Measurements from ENCODE around the gene MSX2.

The MSX2 gene

GRCh38 chr5:174688441-174689354 is 35.7 kb upstream of the MSX2 start:
- no peak overlapping the region for H3K4me3 ChIP-seq (ENCODE audit: low read length)
- H3K4me1 ChIP-seq (ENCODE audit: control insufficient read depth, low read length), result no peaks in the 10 kb centered on the region
- no peaks in the 10 kb centered on the region for H3K36me3 ChIP-seq (ENCODE audit: control insufficient read depth, low read length)
- no peaks in the 10 kb centered on the region for H3K9me2 ChIP-seq (replicated peaks; ENCODE audit: control insufficient read depth, low read length)
- no peaks in the 10 kb centered on the region for H3K9me3 ChIP-seq (ENCODE audit: control insufficient read depth, insufficient read depth, low read length)
- no peaks in the 10 kb centered on the region for H3K79me2 ChIP-seq (ENCODE audit: control insufficient read depth, low read length)
- TF ChIP-seq CTCF (IDR thresholded peaks at IDR 0.05; ENCODE audit: low read depth, low read length, poor library complexity, severe bottlenecking), result no peak
- no peak for TF ChIP-seq EZH2phosphoT487 (IDR thresholded peaks at IDR 0.05; ENCODE audit: borderline replicate concordance, low read length)
- no peak overlapping the region for H3K27ac ChIP-seq (ENCODE audit: low read depth, low read length)
- H4K20me1 ChIP-seq (ENCODE audit: control insufficient read depth, insufficient read depth, low read depth, low read length), result no peaks in the 10 kb centered on the region
- peaks cover 13% of the 10 kb centered on the region for H3K27me3 ChIP-seq (ENCODE audit: control insufficient read depth, low read length)
- no peak overlapping the region for H3K4me2 ChIP-seq (ENCODE audit: low read length)
- no peaks in the 10 kb centered on the region for H3F3A ChIP-seq (ENCODE audit: control insufficient read depth, insufficient read depth)

DNA sequence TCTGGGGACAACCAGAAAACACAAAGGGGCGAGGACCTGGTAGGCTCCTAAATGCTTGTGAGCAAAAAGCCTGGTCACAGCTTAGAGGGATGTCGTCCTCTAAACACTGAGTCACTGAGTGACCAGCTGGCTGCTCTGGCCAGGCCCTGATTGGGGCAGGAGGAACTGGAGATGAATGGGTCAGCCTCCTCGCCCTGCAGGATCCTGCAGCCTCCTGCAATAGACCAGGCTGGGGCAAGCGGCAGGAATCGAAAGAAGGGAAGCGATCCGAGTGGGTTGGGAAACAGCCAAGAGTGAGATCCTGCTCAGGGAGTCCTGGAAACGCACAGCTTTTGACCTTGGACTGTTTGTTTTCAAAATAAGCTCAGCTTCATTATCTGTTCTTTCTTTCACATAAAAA is 34.1 kb upstream of the MSX2 start:
- H3K27me3 ChIP-seq (ENCODE audit: control insufficient read depth, low read length), result peaks cover 18% of the 10 kb centered on the region
- no peak overlapping the region for H3K27ac ChIP-seq (ENCODE audit: low read depth, low read length)
- no peak for TF ChIP-seq EZH2phosphoT487 (IDR thresholded peaks at IDR 0.05; ENCODE audit: borderline replicate concordance, low read length)
- TF ChIP-seq CTCF (IDR thresholded peaks at IDR 0.05; ENCODE audit: low read depth, low read length, poor library complexity, severe bottlenecking), result no peak
- H3K79me2 ChIP-seq (ENCODE audit: control insufficient read depth, low read length), result no peaks in the 10 kb centered on the region
- no peaks in the 10 kb centered on the region for H3F3A ChIP-seq (ENCODE audit: control insufficient read depth, insufficient read depth)
- no peaks in the 10 kb centered on the region for H3K36me3 ChIP-seq (ENCODE audit: control insufficient read depth, low read length)
- no peaks in the 10 kb centered on the region for H3K9me2 ChIP-seq (replicated peaks; ENCODE audit: control insufficient read depth, low read length)
- no peaks in the 10 kb centered on the region for H3K4me1 ChIP-seq (ENCODE audit: control insufficient read depth, low read length)
- no peak overlapping the region for H3K4me3 ChIP-seq (ENCODE audit: low read length)
- no peak overlapping the region for H3K4me2 ChIP-seq (ENCODE audit: low read length)
- H4K20me1 ChIP-seq (ENCODE audit: control insufficient read depth, insufficient read depth, low read depth, low read length), result no peaks in the 10 kb centered on the region
- H3K9me3 ChIP-seq (ENCODE audit: control insufficient read depth, insufficient read depth, low read length), result no peaks in the 10 kb centered on the region

DNA sequence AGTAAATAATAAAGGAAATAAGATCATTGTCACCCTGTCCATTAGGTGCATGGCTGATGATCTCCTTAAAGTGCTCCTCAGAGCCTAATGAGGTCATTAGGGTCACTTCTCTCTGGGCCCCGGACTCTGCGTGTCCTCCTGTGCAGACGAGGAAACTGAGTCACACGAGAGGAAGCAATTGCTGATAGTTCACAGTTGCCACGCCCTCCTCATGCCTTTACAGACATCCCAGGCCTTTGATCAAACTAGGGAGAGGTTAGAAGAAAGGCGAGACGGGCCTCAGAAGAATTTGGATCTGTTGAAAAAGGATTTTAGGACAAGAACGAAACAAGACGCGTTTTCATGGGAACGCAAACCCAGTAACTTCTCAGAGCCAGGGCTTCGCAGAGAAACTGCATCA is 32.0 kb upstream of the MSX2 start:
- H3F3A ChIP-seq (ENCODE audit: control insufficient read depth, insufficient read depth), result no peaks in the 10 kb centered on the region
- peaks cover 18% of the 10 kb centered on the region for H3K27me3 ChIP-seq (ENCODE audit: control insufficient read depth, low read length)
- TF ChIP-seq CTCF (IDR thresholded peaks at IDR 0.05; ENCODE audit: low read depth, low read length, poor library complexity, severe bottlenecking) (no peak), EZH2phosphoT487 (IDR thresholded peaks at IDR 0.05; ENCODE audit: borderline replicate concordance, low read length) (no peak)
- H3K4me2 ChIP-seq (ENCODE audit: low read length), result no peak overlapping the region
- no peaks in the 10 kb centered on the region for H3K9me3 ChIP-seq (ENCODE audit: control insufficient read depth, insufficient read depth, low read length)
- no peaks in the 10 kb centered on the region for H3K36me3 ChIP-seq (ENCODE audit: control insufficient read depth, low read length)
- H3K4me1 ChIP-seq (ENCODE audit: control insufficient read depth, low read length), result no peaks in the 10 kb centered on the region
- no peaks in the 10 kb centered on the region for H4K20me1 ChIP-seq (ENCODE audit: control insufficient read depth, insufficient read depth, low read depth, low read length)
- H3K79me2 ChIP-seq (ENCODE audit: control insufficient read depth, low read length), result no peaks in the 10 kb centered on the region
- no peak overlapping the region for H3K27ac ChIP-seq (ENCODE audit: low read depth, low read length)
- H3K4me3 ChIP-seq (ENCODE audit: low read length), result no peak overlapping the region
- H3K9me2 ChIP-seq (replicated peaks; ENCODE audit: control insufficient read depth, low read length), result no peaks in the 10 kb centered on the region
